Gastroesophageal sphincter (tissue), 4 donors: ENCODE measurements around the gene RBM33. TPM values are rescaled to one million over a fixed set of nuclear protein-coding genes. Genes with fewer than 3 reads are reported as not detected.

Source experiments
- ATAC-seq: fragments of 150-250 bp; one replicate; pipeline ENCODE4 v1.9.1; 2016; ENCODE audit warnings: mild to moderate bottlenecking, moderate library complexity
- H3K27ac ChIP-seq, 4 donors: fragments of 200-600 bp; sonication (generic) in 3 of 4; 1 replicate in 3 of 4; 2 replicates in 1 of 4; pipeline ENCODE4 v1.5.1; 2016 to 2019
- H3K27me3 ChIP-seq: fragments of 200-600 bp; sonication (generic); one replicate; pipeline ENCODE4 v1.5.1; 2019
- H3K36me3 ChIP-seq, 2 donors: fragments of 200-600 bp; sonication (generic); one replicate each; pipeline ENCODE4 v1.5.1; 2019; ENCODE audit warnings: control low read depth in 1 of 2
- H3K4me1 ChIP-seq, 3 donors: fragments of 200-600 bp; sonication (generic); 1 replicate in 2 of 3; 2 replicates in 1 of 3; pipeline ENCODE4 v1.5.1; 2016 to 2019; ENCODE audit warnings: control low read depth in 2 of 3
- H3K4me3 ChIP-seq, 2 donors: fragments of 200-600 bp; sonication (generic); one replicate each; pipeline ENCODE4 v1.5.1; 2019; ENCODE audit warnings: mild to moderate bottlenecking in 1 of 2, moderate library complexity in 1 of 2
- H3K9me3 ChIP-seq, 3 donors: fragments of 200-600 bp; sonication (generic); one replicate each; pipeline ENCODE4 v1.5.1; 2017 to 2019; ENCODE audit warnings: control low read depth in 2 of 3
- CTCF ChIP-seq, 4 experiments: fragments of 200-600 bp in 2 of 4; fragments of 450-650 bp in 2 of 4; sonication (generic) in 1 of 4; IDR thresholded peaks; one replicate each; pipeline ENCODE4 v1.5.1; 2017 to 2019; ENCODE audit warnings: antibody characterized with exemption in 4 of 4, mild to moderate bottlenecking in 2 of 4, moderate library complexity in 2 of 4
- EP300 ChIP-seq: sonication (generic); formaldehyde crosslinking; IDR thresholded peaks from one replicate; pipeline ENCODE4 v1.6.1; 2017; ENCODE audit warnings: antibody characterized with exemption, mild to moderate bottlenecking
- POLR2A ChIP-seq, 2 donors: fragments of 450-650 bp; IDR thresholded peaks; one replicate each; pipeline ENCODE4 v1.6.1; 2017; ENCODE audit warnings: antibody characterized with exemption in 2 of 2, mild to moderate bottlenecking in 2 of 2, moderate library complexity in 1 of 2
- POLR2AphosphoS5 ChIP-seq: sonication (generic); formaldehyde crosslinking; IDR thresholded peaks from one replicate; pipeline ENCODE4 v1.6.1; 2017; ENCODE audit warnings: antibody characterized with exemption
- WGBS, 2 donors: methylation state at CpG; one replicate each; pipeline ENCODE4 v1.1.5; 2018; ENCODE audit warnings: low coverage in 1 of 2; 5-methylcytosine and 5-hydroxymethylcytosine counted together
- total RNA-seq, 4 donors: library from RNA; depleted of rRNA; stranded (reverse); fragments of >200 nt; gene quantifications; one replicate each; pipeline ENCODE4 v1.1.0, GENCODE V29; 2016

The RBM33 gene
- total RNA-seq, 4 donors from 2014 or later, result 25.2 to 67.4 (median 37.6) TPM

GRCh38 chr7:155713384-155713783 lies 68.9 kb downstream of the RBM33 start:
- no peak for TF ChIP-seq POLR2A (IDR thresholded peaks at IDR 0.05)
- no peak for TF ChIP-seq EP300
- no peak for TF ChIP-seq POLR2AphosphoS5
- no peak for TF ChIP-seq CTCF (IDR thresholded peaks at IDR 0.05)
- no peak for ATAC-seq
- 69 to 77% methylated on average over 5 to 9 of the region's 10 CpGs for WGBS, 2 donors
- H3K4me1 ChIP-seq, result peaks cover 0 to 27% (median 0%) of the 10 kb centered on the region in 3 donors
- H3K9me3 ChIP-seq, result no peaks in the 10 kb centered on the region
- no peak overlapping the region for H3K4me3 ChIP-seq
- H3K36me3 ChIP-seq, result peaks cover 0 to 84% of the 10 kb centered on the region in 2 donors
- H3K27ac ChIP-seq, result no peak overlapping the region
- H3K27me3 ChIP-seq, result no peaks in the 10 kb centered on the region

GRCh38 chr7:155714702-155715101 lies 70.2 kb downstream of the RBM33 start:
- Histone ChIP-seq H3K27ac (no peak overlapping the region), H3K36me3 (peaks cover 0 to 81% of the 10 kb centered on the region in 2 donors), H3K4me1 (peaks cover 0 to 27% (median 0%) of the 10 kb centered on the region in 3 donors), H3K9me3 (no peaks in the 10 kb centered on the region), H3K4me3 (no peak overlapping the region), H3K27me3 (no peaks in the 10 kb centered on the region)
- TF ChIP-seq EP300 (no peak), POLR2AphosphoS5 (no peak), CTCF (IDR thresholded peaks at IDR 0.05) (no peak), POLR2A (IDR thresholded peaks at IDR 0.05) (no peak)
- 72 to 95% methylated on average over 4 to 5 of the region's 6 CpGs for WGBS, 2 donors
- no peak for ATAC-seq

GRCh38 chr7:155715111-155715805 lies 70.8 kb downstream of the RBM33 start:
- no peaks in the 10 kb centered on the region for H3K9me3 ChIP-seq
- H3K4me3 ChIP-seq, result no peak overlapping the region
- 81 to 84% methylated on average over 7 to 11 of the region's 11 CpGs for WGBS, 2 donors
- H3K4me1 ChIP-seq, result peaks cover 0 to 24% (median 0%) of the 10 kb centered on the region in 3 donors
- H3K36me3 ChIP-seq, result peaks cover 0 to 80% of the 10 kb centered on the region in 2 donors
- TF ChIP-seq CTCF (IDR thresholded peaks at IDR 0.05) (no peak), POLR2A (IDR thresholded peaks at IDR 0.05) (no peak), POLR2AphosphoS5 (no peak), EP300 (no peak)
- no peak for ATAC-seq
- no peaks in the 10 kb centered on the region for H3K27me3 ChIP-seq
- no peak overlapping the region for H3K27ac ChIP-seq

- 81 to 89% methylated on average over 7 to 10 of the region's 12 CpGs for WGBS, 2 donors
- ATAC-seq, result no peak
Measured at GRCh38 chr7:155717010-155717744, 72.7 kb downstream of the RBM33 start.

More at GRCh38 chr7:155717010-155717744, 72.7 kb downstream of the RBM33 start:
- Histone ChIP-seq H3K36me3 (peaks cover 0 to 67% of the 10 kb centered on the region in 2 donors), H3K4me3 (no peak overlapping the region), H3K4me1 (peaks cover 0 to 22% (median 0%) of the 10 kb centered on the region in 3 donors), H3K27ac (no peak overlapping the region), H3K27me3 (no peaks in the 10 kb centered on the region), H3K9me3 (no peaks in the 10 kb centered on the region)
- no peak for TF ChIP-seq EP300
- no peak for TF ChIP-seq POLR2AphosphoS5
- TF ChIP-seq CTCF (IDR thresholded peaks at IDR 0.05), result no peak
- TF ChIP-seq POLR2A (IDR thresholded peaks at IDR 0.05), result no peak
